HG03432 (cell line): ENCODE results near the gene FASTKD2.
"Not testable (repeated sequence)": the region's sequence is repeated elsewhere in the genome, so short reads cannot be mapped to it uniquely, and the experiment has no call there.

ENCODE experiments used
- ATAC-seq: cut with Tn5 transposase; IDR thresholded peaks from one replicate; pipeline ENCODE4 v1.9.1; 2021; ENCODE audit warnings: mild to moderate bottlenecking, moderate library complexity; ENCODE audit not compliant: unreplicated experiment

FASTKD2 gene

DNA sequence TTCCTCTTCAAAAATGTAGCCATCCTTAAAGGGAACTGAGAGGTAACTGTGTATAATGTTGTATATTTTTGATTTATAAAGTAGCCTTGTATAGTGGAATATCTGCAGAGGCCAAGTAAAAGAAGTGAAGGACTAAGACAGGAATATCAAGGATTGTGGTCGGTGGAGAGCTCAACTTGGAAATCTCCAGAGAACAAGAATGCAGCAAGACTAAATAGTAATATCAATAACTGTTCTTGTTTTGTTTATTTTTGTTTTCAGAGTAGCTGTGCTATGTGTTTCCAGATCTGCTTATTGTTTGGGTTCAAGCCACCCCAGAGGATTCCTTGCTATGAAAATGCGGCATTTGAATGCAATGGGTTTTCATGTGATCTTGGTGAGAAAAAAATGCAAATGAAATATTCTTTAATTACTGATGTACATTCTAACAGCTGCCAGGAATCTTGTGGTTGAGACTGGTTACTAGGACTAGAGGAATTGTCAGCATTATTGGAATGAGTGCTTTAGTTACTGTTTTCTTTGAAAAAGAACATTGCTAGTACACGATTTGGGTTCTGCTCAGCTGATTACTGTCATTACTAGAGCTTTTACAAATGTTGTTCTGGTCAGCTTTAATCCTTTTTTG is 25.0 kb downstream of the FASTKD2 start:
- ATAC-seq = no peak

DNA sequence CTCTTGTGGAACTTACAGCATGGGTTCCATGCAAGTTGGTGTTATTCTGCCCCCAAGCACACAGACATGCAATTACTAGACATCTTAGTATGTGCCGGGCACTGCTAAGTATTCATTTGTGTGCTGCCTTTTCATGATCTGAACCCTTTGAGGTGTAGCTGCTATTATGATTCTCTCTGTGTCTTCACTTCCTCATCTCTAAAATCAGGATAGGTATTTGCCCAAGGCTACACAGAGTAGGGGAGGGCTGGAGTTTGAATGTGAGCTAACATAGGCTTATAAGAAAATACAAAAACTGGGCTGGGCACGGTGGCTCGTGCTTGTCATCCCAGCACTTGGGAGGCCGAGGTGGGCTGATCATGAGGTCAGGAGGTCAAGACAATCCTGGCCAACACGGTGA is 27.2 kb downstream of the FASTKD2 start:
- ATAC-seq = no peak

DNA sequence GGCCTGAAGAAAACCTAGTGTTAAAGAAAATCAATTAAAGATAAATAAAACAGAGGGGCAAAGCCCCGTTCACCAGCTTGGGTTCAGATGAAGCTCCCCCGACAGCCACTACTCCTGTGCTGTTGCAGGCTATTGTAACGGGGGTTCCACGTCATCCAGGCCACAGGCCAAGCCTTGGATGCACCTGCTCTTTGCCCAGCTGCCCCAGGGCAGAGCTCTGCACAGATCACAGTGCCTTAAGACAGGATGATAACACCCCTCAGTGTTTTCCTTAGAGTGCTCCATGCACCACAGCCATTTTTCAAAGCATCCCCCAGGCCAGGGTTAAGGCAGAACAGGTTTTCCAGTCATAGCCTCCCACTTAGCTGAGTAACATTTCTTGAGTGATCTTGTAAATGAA is 32.0 kb downstream of the FASTKD2 start:
- ATAC-seq = no peak

GRCh38 chr2:206798000-206798399 is 32.6 kb downstream of the FASTKD2 start:
- ATAC-seq = peak; percentile 69

GRCh38 chr2:206799083-206799482 is 33.7 kb downstream of the FASTKD2 start:
- no peak for ATAC-seq

GRCh38 chr2:206800506-206801417 is 35.4 kb downstream of the FASTKD2 start:
- ATAC-seq = peak; percentile 75

DNA sequence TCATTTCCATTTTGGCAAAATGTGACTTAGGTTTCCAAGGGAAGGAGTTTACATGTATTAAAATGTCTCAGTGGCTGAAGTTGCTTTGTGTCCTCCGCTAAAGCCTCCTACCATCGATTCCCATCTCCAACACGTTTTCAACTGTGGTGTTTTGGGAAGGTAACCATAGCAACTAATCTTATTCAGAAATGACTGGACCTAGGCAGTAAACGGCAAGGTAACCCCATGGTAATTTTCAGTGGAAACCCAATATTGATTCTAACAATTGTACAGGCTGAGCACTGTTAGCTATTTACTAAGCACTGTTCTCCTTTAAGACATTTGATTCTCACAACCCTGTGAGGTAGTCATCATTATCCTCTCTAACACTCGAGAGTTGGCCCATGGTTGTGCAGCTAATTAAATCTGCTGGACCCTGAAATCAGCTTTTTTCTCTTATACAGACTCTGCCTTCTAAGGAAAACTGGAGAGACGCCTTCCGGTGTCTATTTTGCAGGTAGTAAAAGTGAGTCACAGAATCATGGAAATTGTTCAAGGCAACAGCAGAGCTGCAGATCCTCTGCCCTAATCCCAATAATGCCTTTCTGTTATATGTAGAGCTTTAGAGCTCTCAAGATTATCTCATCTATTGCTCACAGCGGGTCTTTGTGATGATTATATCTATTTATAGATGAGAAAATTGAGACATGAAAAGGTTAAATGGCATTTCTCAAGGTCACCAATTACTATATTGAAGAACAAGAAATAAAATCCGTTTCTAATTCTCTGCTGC is 36.2 kb downstream of the FASTKD2 start:
- no peak for ATAC-seq

- ATAC-seq = no peak
Observed at GRCh38 chr2:206802654-206803514, 37.5 kb downstream of the FASTKD2 start.

- no peak for ATAC-seq
Observed at GRCh38 chr2:206804326-206804725, 38.9 kb downstream of the FASTKD2 start.

DNA sequence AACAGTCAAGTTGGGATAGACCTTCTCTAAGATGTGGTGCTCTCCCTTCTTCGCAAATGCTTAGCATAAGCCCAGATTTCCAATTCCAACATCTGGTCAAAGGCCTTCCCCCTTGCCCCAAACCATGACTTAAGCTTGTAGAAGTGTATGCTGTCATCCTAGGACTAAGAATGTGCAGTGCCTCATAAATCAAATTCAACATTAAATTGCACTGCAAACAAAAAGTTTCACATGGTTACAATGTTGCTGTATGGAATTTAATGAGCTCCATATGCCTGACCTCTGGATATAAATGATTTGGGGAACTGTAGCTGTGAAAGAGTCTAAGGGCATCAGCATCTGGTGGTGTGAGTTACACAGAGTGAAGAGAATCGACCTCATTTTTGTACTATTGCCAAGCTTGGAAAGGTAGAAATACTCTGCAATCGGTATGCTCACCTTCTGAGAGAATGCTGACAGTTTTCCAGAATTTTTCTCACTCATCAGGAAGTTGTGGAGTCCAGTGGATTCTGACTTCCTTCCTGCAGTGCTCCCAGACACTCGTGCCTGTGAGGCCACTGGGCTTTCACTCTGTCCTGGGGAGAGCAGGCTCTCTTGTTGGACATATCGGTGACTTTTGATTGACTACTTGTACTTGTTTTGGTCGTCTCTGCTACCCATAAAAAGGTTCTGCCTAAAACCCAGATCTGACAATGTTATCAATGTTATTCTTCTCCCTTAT is 40.6 kb downstream of the FASTKD2 start:
- ATAC-seq = no peak

- not testable (repeated sequence) for ATAC-seq
Observed at GRCh38 chr2:206807624-206808023, 42.2 kb downstream of the FASTKD2 start.

- not testable (repeated sequence) for ATAC-seq
Observed at GRCh38 chr2:206812471-206812870, 47.1 kb downstream of the FASTKD2 start.

DNA sequence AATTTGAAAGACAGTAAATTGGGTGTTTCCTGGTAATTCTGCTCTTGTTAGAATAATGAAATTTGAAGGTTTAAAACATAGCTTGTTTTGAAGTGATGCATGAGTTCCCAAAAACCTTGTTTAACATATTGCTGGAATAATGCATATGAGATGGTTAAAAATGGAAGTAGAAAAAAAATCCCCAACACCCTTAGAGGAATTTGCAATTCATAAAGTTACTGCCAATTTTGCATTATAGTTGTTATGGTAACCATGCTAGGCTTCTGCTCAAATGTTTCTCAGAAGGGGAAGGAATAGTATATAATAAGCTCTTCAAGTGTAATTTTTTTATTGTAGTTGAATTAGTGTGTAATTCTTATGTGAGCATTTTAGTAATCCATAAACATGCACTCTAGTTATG is 49.1 kb downstream of the FASTKD2 start:
- ATAC-seq = no peak

GRCh38 chr2:206820807-206821206 is 55.4 kb downstream of the FASTKD2 start:
- ATAC-seq = no peak

DNA sequence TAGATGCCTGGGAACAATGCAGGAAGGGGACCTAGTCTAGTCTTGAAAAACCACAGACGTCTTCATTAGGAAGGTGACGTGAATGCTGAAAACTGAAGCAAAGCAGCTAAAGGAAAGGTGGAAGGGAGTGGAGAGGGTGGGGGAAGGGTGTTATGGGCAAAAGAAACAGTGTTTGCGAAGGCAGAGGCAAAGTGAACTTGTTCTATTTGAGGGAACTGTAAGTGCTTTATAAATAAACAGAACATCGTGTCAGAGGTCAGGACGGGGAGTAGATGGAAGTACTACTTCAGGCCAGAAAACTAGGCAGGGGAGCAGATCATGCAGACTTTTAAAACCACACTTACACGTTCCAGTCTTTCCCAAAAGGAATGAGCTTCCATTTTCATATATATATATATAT is 57.8 kb downstream of the FASTKD2 start:
- ATAC-seq = no peak

DNA sequence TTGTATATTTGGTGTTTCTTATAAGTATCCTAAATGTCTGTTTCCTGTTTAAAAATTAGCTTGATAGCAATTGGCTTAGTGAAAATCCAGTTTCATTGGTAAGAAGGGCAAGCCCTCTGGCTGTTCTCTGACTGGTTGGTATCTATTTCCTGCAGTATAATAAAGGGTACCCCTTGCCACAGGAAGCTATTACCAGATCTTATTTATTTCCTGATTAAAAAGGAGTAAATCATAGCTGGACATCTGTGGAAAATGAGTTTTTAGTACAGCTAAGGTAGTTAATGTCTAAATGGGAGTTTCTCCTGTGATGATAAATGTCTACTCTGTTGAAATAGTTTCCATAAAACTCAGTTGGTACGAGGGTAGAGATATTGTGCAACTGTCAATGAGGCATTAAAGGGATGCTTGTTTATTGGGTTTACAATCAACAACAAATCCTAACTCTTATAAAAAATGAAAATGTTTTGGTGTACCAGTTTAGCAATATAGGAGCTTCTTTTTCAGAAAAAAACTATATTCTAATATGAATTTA is 58.7 kb downstream of the FASTKD2 start:
- ATAC-seq = no peak

- no peak for ATAC-seq
Observed at GRCh38 chr2:206824993-206825392, 59.6 kb downstream of the FASTKD2 start.

DNA sequence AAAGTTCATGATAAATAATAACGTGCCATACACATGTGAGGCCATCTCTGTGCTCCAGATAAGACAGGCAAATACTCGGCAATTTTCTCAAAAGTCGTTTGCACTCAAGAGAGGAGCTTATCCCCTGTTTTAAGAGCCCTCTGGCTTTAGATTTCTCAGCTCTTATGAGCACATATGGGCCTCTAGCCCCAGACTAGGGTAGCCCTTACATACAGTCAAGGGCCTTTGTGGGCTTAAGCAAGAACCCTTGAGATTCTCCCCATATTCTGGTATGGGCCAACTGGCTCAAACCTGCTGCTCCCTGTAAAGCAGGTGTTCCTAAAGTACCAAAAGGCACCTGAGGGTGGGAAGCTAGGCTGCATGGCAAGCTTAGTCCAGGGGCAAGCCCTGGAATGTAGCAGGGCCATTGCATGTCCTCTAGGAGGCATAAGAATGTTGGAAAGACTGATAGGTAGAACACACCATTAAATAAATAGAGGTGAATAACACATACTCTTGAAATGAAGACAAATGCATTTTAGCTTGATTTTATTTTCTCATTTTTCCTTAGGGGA is 66.1 kb downstream of the FASTKD2 start:
- ATAC-seq = no peak

DNA sequence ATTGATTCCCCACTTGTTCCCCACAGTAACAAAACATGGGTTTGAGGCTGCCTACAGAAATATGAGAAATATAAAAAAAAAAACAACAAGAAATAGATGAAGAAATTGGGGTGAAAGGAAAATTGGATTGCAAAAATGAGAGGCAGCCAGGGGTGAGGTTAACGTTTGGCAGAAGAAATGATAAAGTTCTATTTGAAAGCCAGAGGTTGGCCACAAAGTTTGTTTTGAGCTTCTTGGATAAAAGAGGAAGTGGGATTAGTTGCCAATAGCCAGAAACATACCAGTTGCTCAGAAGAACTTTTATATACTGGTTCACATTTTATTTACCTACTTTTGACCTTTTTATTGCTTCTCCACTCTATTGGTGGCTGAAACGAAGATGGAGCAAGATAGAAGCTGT is 67.5 kb downstream of the FASTKD2 start:
- no peak for ATAC-seq
